OCI-LY3 (cell line): ENCODE data around the gene ATF6.

Source experiments
- H2AFZ ChIP-seq: fragments of 200-600, 300-600 bp; shearing (Covaris generic); 2 replicates; pipeline ENCODE4 v1.6.0; 2014; ENCODE audit warnings: antibody characterized with exemption, low read depth, low read length
- H3K27ac ChIP-seq: fragments of 200-600, 300-600 bp; sonication (generic); 2 replicates; pipeline ENCODE4 v1.5.1; 2014; ENCODE audit warnings: mild to moderate bottlenecking, low read length, moderate library complexity, mixed read lengths
- H3K27me3 ChIP-seq: fragments of 200-600, 300-600 bp; sonication (generic); 2 replicates; pipeline ENCODE4 v1.6.1; 2014; ENCODE audit warnings: low read depth, low read length, mixed read lengths
- H3K36me3 ChIP-seq: fragments of 200-600, 300-600 bp; sonication (generic); replicated peaks from 2 replicates; pipeline ENCODE3; 2014; ENCODE audit warnings: low read depth, low read length, mixed read lengths
- H3K4me1 ChIP-seq: fragments of 300-600, 200-600 bp; sonication (generic); 2 replicates; pipeline ENCODE4 v1.6.1; 2014; ENCODE audit warnings: low read length, mixed read lengths
- H3K4me2 ChIP-seq: fragments of 200-600, 300-600 bp; sonication (generic); 2 replicates; pipeline ENCODE4 v1.6.1; 2014; ENCODE audit warnings: low read length, mixed read lengths
- H3K4me3 ChIP-seq: fragments of 300-600, 200-600 bp; sonication (generic); 2 replicates; pipeline ENCODE4 v1.5.1; 2014; ENCODE audit warnings: antibody characterized with exemption, mild to moderate bottlenecking, low read length, moderate library complexity
- H3K79me2 ChIP-seq: fragments of 300-600, 200-600 bp; shearing (Covaris generic); 2 replicates; pipeline ENCODE4 v1.6.1; 2014; ENCODE audit warnings: mild to moderate bottlenecking, low read length, mixed read lengths
- H3K9ac ChIP-seq: fragments of 300-600, 200-600 bp; shearing (Covaris generic); 2 replicates; pipeline ENCODE4 v1.6.0; 2014; ENCODE audit warnings: mild to moderate bottlenecking, low read length, moderate library complexity
- H3K9me3 ChIP-seq: fragments of 200-600, 300-600 bp; shearing (Covaris generic); 2 replicates; pipeline ENCODE4 v1.6.1; 2014; ENCODE audit warnings: low read length, mixed read lengths; ENCODE audit not compliant: insufficient read depth
- H4K20me1 ChIP-seq: fragments of 200-600, 300-600 bp; sonication (generic); 2 replicates; pipeline ENCODE4 v1.6.1; 2016; ENCODE audit warnings: low read length, mixed read lengths; ENCODE audit not compliant: insufficient read depth
- CTCF ChIP-seq: fragments of 200-600, 300-600 bp; sonication (generic); IDR thresholded peaks from 2 replicates; pipeline ENCODE4 v1.5.1; 2014; ENCODE audit warnings: antibody characterized with exemption, low read length, low read depth
- EZH2phosphoT487 ChIP-seq: fragments of 200-600 bp; shearing (Covaris generic); IDR thresholded peaks from 2 replicates; pipeline ENCODE4 v1.6.1; 2018; ENCODE audit warnings: antibody characterized with exemption, mixed run types, low read depth

The ATF6 gene

GRCh38 chr1:162003830-162004215, 237.7 kb downstream of the ATF6 start:
- no peak overlapping the region for H3K4me3 ChIP-seq
- H3K9me3 ChIP-seq: no peaks in the 10 kb centered on the region
- no peaks in the 10 kb centered on the region for H3K36me3 ChIP-seq
- H3K27me3 ChIP-seq: peaks cover 20% of the 10 kb centered on the region
- H3K79me2 ChIP-seq: no peaks in the 10 kb centered on the region
- no peak for TF ChIP-seq CTCF
- TF ChIP-seq EZH2phosphoT487: no peak
- H3K4me1 ChIP-seq: 0 out of 2 replicates have a peak, but pooled peaks cover 5% of the 10 kb centered on the region
- no peak overlapping the region for H3K27ac ChIP-seq
- H3K4me2 ChIP-seq: no peak overlapping the region
- no peak overlapping the region for H3K9ac ChIP-seq
- no peaks in the 10 kb centered on the region for H4K20me1 ChIP-seq
- H2AFZ ChIP-seq: no peak overlapping the region

GRCh38 chr1:162004441-162004950, 238.4 kb downstream of the ATF6 start:
- H3K36me3 ChIP-seq: no peaks in the 10 kb centered on the region
- no peak overlapping the region for H2AFZ ChIP-seq
- no peak overlapping the region for H3K9ac ChIP-seq
- no peak overlapping the region for H3K27ac ChIP-seq
- H3K27me3 ChIP-seq: peaks cover 17% of the 10 kb centered on the region
- no peak overlapping the region for H3K4me2 ChIP-seq
- 0 out of 2 replicates have a peak, but pooled peaks cover 5% of the 10 kb centered on the region for H3K4me1 ChIP-seq
- TF ChIP-seq EZH2phosphoT487 (no peak), CTCF (no peak)
- no peaks in the 10 kb centered on the region for H3K79me2 ChIP-seq
- H3K9me3 ChIP-seq: no peaks in the 10 kb centered on the region
- no peak overlapping the region for H3K4me3 ChIP-seq
- no peaks in the 10 kb centered on the region for H4K20me1 ChIP-seq

- Histone ChIP-seq H3K36me3 (no peaks in the 10 kb centered on the region), H3K27me3 (peaks cover 17% of the 10 kb centered on the region), H3K4me2 (no peak overlapping the region), H4K20me1 (no peaks in the 10 kb centered on the region), H3K79me2 (no peaks in the 10 kb centered on the region), H2AFZ (no peak overlapping the region), H3K27ac (no peak overlapping the region), H3K4me3 (no peak overlapping the region), H3K9ac (no peak overlapping the region), H3K9me3 (no peaks in the 10 kb centered on the region), H3K4me1 (0 out of 2 replicates have a peak, but pooled peaks cover 5% of the 10 kb centered on the region)
- TF ChIP-seq EZH2phosphoT487: no peak
- no peak for TF ChIP-seq CTCF
Observed at GRCh38 chr1:162006081-162006480, 240.0 kb downstream of the ATF6 start.

- no peak for TF ChIP-seq EZH2phosphoT487
- no peak for TF ChIP-seq CTCF
- Histone ChIP-seq H4K20me1 (no peaks in the 10 kb centered on the region), H3K4me1 (0 out of 2 replicates have a peak, but pooled peaks cover 5% of the 10 kb centered on the region)
Observed at GRCh38 chr1:162007466-162007865, 241.3 kb downstream of the ATF6 start.

More at GRCh38 chr1:162007466-162007865, 241.3 kb downstream of the ATF6 start:
- H3K79me2 ChIP-seq: no peaks in the 10 kb centered on the region
- H3K27me3 ChIP-seq: peaks cover 17% of the 10 kb centered on the region
- no peak overlapping the region for H3K9ac ChIP-seq
- H3K4me3 ChIP-seq: no peak overlapping the region
- no peak overlapping the region for H3K27ac ChIP-seq
- H3K36me3 ChIP-seq: no peaks in the 10 kb centered on the region
- no peaks in the 10 kb centered on the region for H3K9me3 ChIP-seq
- no peak overlapping the region for H2AFZ ChIP-seq
- no peak overlapping the region for H3K4me2 ChIP-seq
